Panc1 (cell line): ENCODE measurements around the gene TANC1.

Experiments
- CTCF ChIP-seq: fragments of 450-650 bp; IDR thresholded peaks from 2 replicates; pipeline ENCODE4 v1.5.1; 2017; ENCODE audit warnings: mild to moderate bottlenecking
- POLR2AphosphoS5 ChIP-seq: IDR thresholded peaks from 2 replicates; pipeline ENCODE4 v1.6.1; 2012; ENCODE audit warnings: mild to moderate bottlenecking, low read depth, low read length, moderate library complexity
- REST ChIP-seq, 2 experiments: IDR thresholded peaks; 2 replicates each; pipeline ENCODE4 v1.6.1; 2011 to 2012; ENCODE audit warnings: low read depth in 2 of 2, control low read depth in 1 of 2, low read length in 1 of 2, mild to moderate bottlenecking in 1 of 2, moderate library complexity in 1 of 2; ENCODE audit not compliant: insufficient read depth in 1 of 2
- SIN3A ChIP-seq: IDR thresholded peaks from 2 replicates; pipeline ENCODE4 v1.6.1; 2012; ENCODE audit warnings: low read depth, mild to moderate bottlenecking, low read length, moderate library complexity, borderline replicate concordance; ENCODE audit not compliant: insufficient read depth
- TCF7L2 ChIP-seq: IDR thresholded peaks from 2 replicates; pipeline ENCODE4 v1.6.1; 2011; ENCODE audit warnings: mild to moderate bottlenecking, low read depth, low read length, inconsistent platforms

- TF ChIP-seq CTCF (no peak), POLR2AphosphoS5 (no peak), TCF7L2 (no peak), SIN3A (no peak), REST (IDR thresholded peaks at IDR 0.05; ENCODE audit: insufficient read depth in 1 of 2, low read depth in 2 of 2, low read length in 1 of 2) (no peak)
Observed at GRCh38 chr2:158988501-158988900, 20.1 kb downstream of the TANC1 start.
